HT1080 (cell line): ENCODE measurements around the gene TFF2. TPM values are rescaled to one million over a fixed set of nuclear protein-coding genes. Genes with fewer than 3 reads are reported as not detected.

Source experiments
- DNase-seq: peaks from one replicate; pipeline ENCODE4 v3.0.0-alpha.2; 2015; ENCODE audit warnings: low read depth
- total RNA-seq: library from RNA; depleted of rRNA; stranded (reverse); fragments of >200 nt; shearing (Covaris generic); gene quantifications from 2 replicates; pipeline ENCODE4 v1.2.3, GENCODE V29; 2014

The TFF2 gene
- total RNA-seq, 1 experiment from 2014 or later, result not detected

DNA sequence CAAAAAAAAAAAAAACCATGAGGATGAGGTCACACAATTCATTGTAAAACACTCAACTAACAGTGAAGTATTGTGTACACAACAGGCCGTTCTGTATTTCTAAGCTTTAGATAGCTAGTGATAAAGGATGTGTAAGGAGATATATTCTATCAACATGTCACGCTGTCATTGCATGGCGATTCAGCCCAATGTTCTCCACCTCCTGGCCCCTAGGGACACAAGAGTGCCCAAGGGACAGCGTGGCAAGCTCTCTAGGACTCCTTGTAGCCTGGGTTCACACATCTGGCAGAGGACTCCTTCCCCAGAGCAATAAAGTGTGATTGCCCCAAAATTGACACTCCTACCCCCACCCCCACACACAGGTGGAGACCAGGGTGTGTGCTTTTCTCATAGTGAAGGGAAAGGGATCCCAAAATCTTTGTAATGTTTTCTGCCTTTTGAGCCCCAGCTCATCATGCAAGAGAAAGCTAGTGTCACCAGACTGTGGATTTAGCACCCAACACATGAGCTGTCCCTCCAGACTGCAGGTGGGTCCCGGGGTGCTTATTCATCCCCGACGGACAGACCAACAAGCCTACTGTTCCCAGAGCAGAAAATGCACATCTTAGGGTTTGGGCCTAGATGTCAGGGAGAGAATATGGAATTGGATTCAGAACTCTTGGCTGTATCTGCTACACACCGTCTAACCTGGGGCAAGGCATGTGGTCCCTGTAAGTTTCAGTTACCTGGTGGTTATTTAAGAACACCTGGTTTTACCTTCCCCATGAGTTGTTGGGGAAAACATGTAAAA lies 33.6 kb upstream of the TFF2 start:
- DNase-seq, result no peak

DNA sequence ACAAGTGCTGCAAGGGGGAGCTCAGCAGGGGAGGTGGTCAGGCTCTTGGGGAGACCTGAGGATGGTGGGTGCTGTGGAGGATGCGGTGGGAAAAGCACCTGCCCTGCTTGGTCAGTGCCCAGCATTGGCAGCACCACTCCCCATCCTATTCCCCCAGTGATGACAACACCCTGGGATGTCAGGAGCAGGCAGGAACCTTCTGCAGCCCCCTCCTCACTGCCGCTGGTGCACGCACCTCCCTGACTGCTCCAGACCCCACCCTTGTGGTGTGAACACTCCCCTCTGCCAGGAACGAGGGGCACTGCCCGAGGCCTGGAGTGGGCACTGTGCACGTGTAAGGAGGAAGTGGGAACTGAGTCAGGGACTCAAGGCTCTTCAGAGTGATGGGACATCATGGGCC lies 32.5 kb upstream of the TFF2 start:
- DNase-seq, result no peak

DNA sequence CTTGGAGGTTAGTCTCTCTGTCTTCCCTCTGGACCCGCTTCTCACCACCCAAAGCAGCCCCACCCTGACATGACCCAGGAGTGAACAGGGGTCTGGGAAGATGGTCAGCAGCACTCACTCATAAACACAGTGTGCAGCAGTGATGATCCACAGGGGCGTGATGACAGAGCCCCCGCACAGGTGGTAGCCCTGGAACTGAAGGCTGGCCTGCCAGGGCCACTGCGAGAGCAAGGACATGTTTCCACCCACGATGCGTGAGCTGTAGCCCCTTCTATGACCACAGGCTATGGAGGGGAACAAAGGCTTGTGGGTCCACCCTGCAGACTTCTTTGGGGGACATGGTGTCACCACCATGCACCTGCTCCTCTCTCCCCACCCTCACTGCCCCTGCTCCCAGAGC lies 32.1 kb upstream of the TFF2 start:
- no peak for DNase-seq

DNA sequence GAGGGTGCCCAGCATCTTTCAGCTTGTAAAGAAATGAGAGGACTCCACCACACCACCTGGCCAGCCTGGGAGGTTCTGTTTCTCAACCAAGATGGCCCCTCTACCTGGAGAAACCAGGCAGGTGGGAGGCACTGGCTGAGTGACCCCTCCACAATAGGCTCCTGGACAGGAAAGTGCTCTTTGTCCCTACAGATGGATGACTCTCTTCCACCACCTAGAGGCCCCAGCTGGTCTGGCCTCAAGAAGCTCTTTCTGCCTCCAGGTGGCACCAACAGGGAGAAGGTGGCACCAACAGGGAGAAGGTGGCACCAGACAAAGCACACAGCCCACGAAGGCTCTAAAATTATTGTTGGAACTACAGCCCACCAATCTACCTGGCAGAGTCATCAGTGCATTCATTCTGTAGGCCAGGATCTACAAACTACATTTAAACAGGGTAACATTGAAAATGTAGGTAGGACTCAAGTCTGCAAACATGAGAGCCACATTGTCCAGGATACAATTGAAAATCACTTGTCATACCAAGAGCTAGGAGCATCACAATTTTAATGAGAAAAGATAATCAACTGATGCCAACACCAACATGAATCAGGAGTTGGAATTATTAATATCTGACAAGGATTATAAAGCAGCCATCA lies 30.7 kb upstream of the TFF2 start:
- no peak for DNase-seq

DNA sequence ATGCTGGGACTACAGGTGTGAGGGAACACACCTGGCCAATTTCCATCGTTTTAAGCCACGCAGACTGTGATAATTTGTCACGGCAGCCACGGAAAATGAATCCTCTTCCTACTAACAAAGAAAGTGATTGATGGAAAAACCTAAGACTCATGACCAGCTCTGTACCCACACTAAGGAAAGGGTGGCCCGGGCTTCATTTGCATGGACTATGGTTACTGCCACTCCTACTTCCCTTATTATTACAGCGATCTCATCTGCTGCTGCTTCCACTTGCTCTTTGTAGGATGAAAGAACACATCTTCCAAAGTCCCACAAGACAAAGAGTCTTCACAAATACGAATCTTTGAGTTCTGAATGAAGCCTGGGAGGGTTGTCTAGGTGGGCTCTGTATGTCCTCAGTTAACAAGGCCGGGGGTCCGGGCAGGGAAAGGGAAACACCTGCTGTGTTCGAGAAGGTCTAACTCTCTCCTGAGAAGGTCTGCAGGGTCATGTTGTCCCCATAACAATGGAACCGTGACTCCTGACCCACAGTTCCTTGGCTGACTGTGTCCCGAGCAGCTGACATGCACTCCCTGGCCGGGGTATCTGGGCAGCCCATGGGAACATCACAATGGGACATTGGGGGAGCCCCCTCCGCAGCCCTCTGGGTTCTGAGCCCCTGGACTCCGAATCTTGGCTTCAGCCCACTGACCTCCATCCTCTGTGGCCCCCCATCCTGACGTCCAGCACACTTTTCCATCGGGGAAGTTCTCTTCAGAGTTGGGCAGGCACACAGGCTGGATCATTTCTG lies 28.8 kb upstream of the TFF2 start:
- DNase-seq, result no peak

DNA sequence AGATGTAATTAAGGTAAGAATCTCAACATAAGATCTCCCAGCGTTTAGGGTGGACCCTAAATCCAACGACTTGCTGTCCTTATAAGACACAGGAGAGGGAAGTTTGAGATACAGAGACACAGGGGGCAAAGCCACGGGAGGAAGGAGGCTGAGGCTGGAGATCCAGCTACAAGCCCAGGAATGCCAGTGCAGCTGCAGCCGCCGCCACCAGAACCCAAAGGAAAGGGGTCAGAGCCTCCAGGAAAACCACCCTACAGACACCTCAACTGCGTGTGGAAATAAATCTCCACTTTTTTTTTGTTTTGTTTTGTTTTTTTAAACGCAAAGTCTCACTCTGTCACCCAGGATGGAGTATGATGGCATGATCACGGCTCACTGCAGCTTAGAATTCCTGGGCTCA lies 27.6 kb upstream of the TFF2 start:
- DNase-seq, result no peak

DNA sequence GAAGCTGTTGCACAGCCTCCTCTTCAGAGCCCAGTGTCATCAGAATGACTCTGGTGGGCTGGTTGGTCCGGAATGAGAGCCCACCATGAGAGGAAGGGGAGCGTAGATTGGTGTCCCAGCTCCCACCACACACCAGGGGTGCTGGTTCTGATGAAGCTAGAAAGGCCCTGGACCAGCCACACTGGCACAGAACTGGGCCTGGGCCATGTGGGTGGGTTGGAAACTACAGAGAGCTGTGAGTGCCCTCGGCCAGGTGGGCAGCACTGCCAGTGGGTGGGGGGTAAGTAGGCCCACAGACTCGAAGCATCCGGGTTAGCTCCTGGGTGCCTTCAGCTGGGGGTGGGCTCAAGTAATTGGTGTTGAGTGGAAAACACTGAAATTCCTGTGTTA lies 27.2 kb upstream of the TFF2 start:
- no peak for DNase-seq

DNA sequence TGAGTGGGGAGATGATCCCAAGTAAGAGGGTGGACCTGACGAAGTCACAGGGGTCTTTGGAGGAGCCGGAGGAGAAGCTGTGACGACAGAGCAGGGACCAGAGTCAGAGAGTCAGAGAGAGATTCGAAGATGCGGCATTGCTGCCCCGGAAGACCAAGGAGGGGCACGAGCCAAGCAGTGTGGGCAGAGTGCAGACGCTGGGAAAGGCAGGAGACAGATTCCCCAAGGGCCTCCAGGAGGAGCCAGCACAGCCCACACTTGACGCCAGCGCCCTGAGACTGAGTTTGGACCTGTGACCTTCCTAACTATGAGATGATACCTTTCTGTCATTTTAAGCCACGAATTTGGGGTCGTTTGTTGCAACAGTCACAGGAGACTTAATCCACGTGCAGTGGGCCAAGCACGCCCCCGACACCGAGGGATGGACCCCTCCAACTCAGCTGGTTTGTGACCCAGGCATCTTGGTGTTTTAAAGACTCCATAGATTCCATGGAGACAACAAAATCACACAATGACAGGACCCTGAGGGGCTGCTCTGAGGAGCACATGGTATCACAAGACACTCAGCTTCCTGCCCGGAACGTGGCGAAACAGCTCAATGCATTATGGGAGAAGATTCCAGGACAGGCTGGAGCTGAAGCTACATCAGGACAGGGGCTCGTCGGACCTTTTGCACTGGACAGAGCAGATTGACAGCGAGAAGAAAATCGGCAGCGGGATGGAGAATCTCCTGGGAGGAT lies 26.6 kb upstream of the TFF2 start:
- no peak for DNase-seq

DNA sequence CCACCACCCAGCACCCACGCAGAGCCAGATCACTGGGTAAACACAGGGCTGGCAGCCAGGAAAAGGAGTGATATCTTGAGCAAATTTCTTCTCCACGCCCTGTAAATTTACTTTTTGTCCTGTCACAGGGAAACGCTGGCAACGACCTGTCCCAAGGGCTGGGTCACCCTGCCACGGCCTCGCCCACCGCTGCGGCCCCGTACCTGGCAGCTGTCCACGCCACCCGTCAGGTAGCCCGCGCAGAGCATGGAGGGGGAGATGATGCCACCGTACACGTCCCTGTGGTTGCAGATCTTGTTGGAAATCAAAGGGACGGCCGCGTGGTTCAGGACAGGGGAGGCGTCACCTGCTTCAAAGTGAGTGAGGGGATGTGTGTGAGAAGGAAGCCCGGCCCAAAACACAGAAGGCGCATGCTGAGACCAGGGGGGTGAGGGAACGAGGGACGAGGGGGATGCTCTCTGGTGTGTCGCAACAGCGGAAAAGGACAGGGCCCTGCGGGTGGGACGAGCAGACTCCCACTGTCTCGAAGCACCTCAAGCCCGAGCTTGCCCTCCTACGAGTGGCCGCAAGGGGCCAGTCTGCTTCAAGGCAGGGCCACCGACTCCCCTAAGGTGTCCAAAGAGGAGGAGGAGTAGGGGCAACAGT lies 25.7 kb upstream of the TFF2 start:
- DNase-seq, result no peak

DNA sequence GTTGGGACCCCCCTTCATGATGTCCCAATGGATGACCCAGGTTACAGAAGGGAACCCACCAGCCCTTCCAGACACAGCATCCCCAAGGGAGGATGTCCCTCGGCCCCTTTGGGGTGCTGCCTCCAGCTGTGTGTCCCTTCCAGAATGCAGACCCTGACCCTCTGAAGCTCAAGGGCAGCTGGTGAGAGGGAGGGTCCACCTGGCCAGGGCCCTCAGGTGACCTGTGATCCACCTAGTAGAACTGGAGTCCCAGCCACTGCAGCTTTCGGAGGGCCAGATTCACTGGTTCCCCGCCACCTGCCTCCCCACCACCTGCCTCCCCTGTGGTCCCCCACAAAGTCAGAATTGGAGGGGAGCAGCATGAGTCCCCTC lies 25.2 kb upstream of the TFF2 start:
- DNase-seq, result no peak

DNA sequence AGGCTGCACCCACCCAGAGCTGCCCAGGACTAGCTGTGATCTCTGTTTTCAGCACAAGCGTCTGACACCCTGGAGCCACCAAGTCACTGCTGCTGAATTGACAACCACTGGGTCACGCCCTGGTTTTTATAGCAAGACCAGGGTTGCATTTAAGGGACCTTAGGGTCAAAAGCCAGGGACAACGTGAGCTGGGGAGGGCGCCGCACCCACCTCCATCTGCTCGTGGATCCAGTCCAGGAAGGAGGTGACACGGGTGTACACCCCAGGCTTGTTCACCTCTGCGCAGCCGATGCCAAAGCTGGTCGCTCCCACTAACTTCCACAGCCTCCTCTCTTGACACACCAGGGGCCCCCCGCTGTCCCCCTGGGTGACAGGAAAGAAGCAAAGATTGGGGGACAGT lies 24.7 kb upstream of the TFF2 start:
- no peak for DNase-seq

DNA sequence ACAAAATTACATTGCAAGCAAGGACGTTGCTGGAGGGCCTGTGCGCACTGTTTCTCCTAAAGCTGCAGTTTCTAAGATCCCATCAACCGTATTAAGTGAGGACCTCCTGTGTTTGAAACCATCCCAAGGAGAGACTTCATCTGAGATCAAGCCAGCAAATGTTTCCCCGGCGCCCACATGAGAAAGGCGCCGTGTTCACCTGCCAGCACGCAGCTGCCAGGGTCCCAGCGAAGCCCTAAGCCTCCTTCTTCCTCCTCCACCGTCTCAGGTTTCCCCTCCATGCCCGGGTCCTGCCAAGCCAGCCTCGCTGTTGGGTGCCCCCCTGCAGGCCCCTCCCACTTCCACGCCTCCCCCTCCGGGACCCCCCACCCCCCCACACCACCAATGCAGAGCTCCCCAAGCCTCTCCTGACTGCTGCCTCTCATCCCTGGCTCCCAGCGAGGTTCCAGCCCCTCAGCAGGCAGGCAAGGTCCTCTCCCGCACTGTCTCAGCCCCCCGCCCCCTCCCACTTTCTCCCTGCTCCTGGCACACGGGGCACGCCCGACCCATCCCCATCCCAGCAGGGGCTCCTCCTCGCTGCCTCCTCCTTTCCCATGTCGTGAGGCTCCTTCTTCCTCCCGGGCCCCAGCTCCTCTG lies 24.2 kb upstream of the TFF2 start:
- no peak for DNase-seq

DNA sequence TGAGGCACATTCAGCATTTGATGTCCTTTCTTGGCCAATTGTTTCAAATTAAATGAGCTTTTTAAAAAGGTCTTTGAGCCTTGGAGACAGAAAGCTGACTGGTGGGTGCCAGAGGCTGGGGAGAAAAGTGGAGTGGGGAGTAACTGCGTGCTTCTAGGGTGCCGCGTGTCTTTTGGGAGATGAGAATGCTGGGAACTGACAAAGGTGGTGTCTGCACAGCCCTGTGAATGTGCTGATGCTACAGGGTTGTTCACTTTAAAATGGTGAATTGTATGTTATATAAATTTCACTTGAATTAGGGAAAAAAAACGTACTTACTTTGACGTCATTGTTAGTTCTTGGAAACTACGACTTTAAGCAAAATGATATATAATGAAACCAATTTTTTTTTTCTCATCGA lies 23.7 kb upstream of the TFF2 start:
- DNase-seq, result no peak

DNA sequence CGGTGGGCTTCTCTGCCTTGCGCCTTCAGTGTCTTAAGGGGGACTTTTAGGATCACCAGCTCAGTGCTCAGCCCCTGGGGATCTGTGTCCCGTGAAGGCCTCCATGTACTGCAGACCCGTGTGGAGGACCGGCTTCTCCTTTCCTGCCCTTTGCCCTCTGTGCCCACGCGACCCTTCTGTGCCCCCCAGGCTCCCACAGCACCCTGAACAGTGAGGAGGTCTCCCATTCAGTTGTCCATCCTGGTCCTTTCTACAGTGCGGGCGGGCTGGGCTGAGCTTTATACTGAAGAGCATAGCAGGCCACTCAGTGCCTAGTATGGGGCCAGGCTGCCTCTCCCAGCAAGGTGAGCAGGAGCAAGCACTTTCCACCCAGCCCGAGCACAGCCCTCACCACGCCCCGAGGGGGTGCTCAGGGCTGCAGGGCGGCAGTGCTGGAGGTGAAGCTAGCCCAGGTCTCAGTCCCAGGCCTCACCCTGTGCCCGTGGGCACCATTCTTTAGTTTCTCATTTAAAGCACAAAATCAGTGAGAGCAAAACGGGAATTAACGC lies 23.2 kb upstream of the TFF2 start:
- no peak for DNase-seq

DNA sequence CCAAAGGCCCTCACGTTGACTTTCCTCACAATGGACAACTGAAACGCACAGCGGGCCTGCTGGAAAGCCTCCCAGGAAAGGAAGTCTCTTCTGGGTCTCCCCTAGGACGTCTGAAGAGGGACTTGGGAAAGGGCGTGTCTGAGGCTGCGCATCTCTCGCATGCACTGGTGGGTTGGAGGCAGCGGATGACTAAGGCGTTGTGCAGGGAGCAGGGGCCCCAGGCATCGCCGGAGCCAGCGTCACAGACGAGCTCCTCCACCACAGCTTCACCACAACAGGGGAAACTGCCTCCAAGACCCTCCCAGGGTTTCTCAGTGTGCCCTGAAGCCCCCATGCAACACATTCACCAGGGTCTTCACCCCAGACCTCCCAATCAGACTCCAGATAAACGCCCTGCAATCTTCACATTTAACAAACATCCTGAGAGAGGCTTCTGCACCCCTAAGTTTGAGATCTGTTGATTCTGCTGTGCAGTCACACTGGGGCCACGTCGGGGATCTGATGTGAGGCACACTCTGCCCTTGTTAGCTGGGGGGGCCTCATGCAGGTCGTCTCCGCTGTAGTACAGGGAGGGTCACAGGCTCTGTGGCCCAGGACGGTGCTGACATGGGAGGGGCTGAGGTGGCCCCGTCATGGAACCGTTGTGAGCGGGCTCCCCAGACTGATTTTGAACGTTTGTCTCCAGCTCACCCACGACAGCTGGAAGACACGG lies 22.6 kb upstream of the TFF2 start:
- peak; percentile 20 for DNase-seq

DNA sequence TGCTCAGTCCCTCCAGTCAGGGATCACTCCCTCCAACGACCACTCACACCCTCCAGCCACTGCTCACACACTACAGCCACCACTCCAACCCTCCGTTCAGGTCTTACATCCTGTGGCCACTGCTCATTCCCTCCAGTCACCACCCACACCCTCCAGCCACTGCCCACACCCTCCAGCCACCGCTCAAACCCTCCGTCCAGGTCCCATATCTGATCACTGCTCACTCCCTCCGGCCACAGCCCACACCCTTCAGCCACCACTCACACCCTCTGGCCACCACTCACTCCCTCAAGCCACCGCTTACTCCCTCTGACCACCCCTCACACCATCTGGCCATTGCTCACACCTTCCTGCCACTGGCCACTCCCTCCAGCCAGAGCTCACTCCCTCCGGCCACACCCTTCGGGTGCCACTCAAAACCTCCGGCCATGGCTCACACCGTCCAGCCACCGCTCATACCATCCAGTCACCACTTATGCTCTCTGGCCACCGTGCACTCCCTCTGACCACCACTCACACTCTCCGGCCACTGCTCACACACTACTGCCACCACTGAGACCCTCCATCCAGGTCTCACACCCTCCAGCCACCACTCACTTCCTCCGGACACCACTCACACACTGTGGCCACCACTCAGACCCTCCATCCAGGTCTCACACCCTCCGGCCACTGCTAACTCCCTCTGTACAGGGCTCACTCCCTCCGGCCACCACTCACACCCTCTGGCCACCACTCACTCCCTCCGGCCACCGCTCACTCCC lies 20.3 kb upstream of the TFF2 start:
- no peak for DNase-seq

DNA sequence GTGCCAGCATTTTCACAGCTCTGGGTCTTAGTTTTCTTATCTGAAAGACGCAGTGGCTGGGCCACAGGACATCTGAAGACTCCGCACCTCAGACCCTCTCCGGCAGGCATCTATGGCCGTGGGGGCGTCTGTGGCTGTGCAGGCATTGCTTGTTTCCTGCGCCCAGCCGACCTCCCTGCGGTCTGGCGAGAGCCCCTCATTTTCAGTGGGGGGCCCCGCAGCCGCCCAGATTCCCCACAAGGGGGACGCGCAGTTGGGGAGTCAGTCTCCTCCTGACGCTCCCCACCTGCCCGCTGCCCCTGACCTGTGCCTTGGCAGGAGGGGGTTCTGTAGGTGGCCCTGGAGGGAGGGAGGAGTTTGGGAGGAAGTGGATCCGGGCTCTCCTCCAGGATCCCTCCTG lies 19.0 kb upstream of the TFF2 start:
- DNase-seq, result no peak

DNA sequence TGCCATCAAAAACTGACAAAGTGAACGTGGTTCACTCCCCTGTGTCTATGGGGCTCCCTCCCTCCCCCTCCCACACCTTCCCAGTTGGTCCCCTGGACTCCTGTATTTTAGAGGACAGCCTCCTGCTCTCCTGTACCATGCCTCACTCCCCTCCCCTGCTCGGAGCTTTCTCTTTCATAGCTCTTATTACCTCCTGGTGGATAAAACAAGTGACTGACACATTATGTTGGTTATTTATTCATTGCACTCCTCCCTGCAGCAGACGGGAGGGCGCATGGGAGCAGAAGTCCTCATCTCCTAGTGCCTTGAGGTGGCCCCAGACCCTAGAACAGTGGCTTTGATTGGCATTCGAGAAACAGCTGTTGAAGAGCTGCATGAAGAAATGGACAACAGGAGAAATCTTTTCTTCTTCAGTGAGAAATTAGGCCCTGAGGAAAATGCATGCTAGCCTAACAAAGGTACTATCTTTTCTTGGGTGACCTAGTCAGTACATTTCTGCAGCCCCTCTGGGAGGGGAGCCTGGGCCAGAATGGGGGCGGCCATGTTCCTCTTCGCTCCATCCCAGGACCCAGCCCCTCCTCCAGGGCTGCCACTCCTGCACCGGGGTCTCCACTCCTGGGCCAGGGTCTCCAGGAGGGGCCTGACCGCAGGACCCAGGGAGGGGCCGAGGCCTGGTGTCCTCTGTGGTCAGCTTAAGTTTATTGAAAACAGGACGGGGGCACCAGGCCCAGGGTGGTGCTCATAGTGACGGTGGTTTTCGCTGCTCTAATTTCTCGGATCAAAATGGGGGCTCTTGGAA lies 16.8 kb upstream of the TFF2 start:
- DNase-seq, result no peak
